Measurements from ENCODE around the gene ITPR1.

The ITPR1 gene

DNA sequence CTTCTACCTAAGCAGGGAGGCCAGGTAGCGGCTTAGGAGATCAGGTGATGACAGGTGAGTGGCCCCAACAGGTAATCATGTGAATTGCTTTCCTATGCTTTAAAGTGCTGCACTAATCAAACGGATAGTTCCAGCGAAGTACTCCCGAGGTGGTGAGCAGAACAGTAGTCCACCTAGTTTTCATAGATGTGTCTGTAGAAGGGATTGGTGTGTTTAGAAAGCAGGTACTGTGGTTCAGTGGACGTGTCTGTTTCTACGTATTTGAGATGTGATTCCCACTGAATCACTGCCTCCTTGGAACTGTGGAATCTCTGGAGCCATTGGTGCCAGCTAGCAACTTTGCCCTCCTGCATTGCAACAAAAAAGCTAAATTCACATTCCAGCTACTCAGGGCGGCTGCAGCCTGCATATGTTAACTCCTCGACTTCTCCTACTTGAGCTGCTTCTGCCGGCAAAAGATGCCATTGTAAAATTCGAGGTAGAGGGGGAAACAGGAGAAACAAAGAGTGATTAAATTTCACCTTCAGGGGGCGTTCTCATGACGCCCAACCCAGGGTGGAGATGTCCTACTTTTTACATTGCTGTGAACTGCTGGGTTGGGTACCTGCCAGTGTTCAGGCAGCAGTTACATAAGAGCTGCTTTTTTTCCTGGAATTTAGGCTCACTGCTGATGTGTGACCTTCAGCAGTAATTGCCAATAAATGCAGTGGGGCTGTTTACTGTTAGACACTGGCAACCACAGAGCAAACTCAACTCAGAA lies 227.3 kb downstream of the ITPR1 start:
- no peak for DNase-seq (ENCODE audit: low spot score)

DNA sequence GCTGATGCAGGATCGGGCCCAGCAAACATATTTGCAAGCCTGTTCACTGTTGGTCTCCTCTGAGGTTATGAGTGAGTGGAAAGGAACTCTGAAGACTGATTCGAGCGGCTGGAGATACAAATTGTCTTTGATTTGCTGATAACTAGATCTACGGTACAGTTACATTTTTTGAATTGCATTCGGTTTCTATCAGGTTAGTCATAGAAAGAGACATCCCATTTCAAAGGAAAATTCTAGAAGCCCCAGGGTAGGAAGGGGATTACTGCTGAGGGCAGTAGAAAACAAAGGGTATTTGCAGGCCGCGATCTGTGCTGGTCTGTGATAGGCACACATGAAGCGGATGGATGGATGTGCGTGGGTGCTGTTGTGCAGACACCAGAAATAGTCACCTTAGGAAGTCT lies 228.4 kb downstream of the ITPR1 start:
- no peak for DNase-seq (ENCODE audit: low spot score)

DNA sequence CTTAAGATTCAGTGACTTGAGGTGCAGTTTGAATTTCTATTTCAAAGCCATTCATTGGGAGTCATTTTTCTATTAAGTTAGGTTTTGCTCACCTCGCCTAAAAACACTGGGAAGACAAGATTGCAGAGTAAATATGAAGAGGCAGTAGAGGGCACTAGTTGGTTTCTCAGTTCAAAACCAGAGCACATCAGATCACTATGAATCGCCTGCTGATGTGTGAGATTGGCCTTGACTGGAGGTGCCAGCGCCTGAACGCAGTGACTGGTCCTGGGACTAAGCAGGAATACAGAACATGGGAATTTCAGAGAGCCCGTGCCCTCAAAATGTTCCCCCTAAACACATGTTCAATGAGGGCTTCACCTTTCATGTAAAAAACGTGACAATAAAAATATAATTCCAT lies 229.0 kb downstream of the ITPR1 start:
- DNase-seq (ENCODE audit: low spot score): no peak

DNA sequence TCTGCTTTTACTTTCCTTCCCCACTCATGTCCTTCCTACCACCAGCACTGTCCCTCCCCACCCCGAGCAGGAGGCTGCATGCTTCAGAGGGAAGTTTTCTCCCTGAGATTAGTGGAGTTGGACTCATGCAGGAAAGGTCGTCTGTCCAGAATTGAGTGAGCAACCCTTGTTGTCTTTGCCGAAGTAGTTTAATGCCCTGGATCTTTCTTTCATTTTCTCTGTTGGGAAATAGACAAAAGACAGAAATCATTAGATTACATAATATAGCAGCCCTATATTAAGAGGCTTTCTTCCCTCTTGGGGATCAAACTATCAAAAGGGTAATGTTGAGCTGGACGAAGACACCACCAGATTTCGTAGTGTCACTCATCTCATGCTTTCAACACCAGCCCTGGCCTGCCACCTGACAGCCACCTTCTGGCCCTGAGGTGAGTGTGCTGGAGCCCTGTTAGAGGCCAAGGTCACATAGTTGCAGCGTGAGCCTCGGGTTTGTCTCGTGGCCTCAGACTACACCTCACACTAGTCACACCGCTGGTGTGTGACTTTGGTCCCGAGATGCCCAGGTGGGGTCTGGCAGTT lies 231.0 kb downstream of the ITPR1 start:
- DNase-seq (ENCODE audit: low spot score): no peak

DNA sequence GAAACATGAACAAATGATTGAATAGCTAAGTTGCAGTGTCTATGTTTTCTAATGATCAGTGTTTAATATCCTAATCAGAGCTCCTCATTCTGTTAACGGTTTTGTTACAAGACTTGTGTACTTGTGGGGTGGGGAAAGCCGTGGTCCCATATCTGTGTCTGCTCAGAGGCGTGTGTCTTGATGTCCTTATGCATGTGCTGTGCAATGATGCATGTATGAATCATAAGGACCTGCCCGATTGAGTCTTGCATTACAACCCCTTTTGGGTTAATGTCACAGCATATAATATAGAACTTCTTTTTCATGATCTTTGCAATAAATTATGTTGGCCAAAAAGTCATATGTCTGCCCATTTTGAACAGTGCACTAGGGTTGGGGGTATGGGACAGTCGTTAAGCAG lies 233.4 kb downstream of the ITPR1 start:
- DNase-seq (ENCODE audit: low spot score): no peak

DNA sequence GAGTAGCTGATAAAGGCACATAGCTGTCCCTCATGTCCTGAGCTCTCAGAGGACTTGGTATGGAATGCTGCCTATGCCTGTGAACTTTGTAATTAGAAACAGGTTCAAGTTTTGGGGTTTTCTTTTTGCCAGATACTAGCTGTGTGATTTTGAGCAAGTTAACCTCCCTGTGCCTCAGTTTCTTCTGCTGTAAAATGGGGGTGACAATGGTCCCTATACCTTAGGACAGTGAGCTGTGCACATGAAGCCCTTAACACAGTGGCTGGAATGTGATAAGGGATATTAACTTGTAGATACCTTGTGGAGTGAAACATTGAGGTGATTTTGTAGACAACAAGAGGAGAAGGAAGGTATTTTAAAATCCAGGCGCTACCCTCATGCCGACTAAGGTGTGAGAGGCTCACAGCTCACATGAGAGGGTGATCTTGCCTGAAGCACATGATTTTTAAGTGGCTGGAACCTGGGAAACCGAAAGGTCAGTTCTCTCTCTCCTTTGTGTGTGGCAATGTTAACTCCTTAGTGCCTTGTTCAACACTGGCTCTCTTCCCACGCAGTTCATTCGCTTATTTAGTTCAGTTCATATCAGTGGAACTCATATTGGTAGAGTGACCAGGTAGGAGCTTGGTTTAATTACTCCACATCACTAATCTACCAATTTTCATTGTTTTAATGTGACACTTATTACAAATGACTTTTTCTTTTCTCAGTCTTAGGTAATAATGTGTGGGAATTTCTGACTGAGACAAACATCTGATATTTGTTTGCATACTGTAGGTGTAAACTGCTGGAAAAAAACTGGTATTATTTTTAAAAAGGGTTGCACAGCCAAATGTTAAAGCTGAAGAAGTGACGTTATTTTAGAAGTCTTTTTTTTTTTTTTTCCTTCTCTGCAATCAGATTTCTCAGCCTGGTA lies 236.2 kb downstream of the ITPR1 start:
- DNase-seq (ENCODE audit: low spot score): no peak

DNA sequence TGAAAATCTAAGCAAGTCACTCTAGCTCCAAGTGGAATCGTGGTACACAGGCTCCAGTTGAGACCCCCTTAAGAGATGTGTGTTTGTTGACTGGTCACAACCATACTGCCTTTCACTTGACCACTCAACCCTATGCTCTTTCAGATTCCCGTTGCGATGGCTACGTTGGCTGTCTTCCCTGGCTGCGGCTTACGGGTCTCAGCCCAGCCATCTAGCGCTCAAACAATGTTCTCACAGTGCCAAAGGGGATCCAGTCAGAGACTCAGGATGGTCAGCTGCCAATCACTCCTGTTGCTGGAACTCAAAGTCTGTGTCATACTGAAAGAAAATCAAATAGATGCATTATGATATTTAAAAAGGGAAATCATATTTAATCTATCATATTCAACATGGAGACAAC lies 237.6 kb downstream of the ITPR1 start:
- no peak for DNase-seq (ENCODE audit: low spot score)

DNA sequence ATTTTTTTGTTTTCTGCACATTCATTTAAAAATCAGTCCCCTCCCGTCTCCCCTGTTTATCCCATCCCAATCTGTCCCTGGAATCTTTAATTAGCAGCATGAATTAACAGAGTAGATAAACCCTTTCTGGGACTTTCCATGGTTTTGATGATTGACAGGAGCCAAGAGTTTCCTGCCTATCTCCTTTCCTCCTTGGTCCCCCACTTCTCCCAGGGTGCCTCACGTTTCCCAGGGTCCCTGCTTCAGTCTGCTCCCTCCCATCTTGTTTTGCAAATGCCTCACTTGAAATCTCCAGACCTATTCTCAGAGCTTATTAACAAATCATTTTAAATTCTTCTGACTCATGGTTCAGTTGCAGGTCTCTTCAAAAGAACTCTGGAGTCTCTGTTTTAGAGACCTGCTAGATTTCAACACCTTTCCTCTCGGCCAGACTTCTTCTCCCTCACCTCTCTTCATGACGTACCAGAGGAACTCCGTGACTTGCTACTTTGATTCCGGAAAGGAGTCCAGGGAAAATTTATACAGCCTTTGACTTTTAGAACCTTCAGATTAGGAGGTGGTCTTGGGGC lies 238.5 kb downstream of the ITPR1 start:
- DNase-seq (ENCODE audit: low spot score): no peak

DNA sequence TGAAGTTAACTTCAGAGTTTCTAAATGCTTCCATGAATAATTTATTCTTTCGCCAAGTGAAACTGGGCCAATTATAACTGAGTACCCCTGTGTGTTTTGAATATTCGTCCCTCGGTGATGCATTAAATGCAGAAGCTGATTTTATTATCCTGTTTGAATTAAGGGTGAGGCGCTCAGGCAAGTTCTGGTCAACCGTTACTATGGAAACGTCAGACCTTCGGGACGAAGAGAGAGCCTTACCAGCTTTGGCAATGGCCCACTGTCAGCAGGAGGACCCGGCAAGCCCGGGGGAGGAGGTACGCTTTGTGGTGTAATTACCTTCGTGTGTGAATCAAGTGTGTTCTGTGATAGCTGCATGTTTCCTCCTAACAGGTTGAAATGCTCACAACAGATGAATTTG lies 239.8 kb downstream of the ITPR1 start:
- DNase-seq (ENCODE audit: low spot score): no peak

DNA sequence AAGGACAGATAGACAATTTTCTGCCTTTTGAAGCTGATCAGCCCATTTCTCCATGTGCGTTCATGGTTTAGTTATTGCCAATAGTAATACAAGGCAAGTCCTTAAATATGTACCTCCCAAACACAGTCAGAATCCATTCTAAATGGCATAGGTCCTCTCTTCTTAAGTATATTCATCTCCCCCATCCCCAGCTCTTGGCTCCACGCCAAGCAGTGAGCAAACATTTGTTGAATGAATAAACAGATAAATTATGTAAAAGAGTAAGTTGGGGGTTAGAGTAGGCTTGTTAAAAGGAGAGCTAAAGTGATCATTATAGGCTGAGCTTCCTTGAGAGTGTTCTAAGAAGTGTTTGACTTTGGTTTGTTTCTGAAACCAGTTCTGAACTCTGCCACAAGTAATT lies 241.3 kb downstream of the ITPR1 start:
- no peak for DNase-seq (ENCODE audit: low spot score)

DNA sequence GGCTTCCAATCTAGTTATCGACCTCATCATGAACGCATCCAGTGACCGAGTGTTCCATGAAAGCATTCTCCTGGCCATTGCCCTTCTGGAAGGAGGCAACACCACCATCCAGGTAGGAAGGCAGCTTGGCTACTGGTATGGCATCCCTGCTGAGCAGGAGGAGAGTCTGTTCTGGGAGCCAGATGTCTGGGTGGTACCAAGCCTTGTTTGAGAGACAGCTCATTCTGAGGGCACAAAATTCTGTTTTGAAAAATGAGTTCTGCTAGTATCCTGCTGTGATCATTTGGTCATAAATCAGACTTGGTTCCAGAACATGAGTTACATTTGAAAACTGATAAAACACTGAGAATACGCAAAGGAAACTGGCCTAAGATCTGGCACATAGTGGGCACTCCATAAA lies 242.1 kb downstream of the ITPR1 start:
- DNase-seq (ENCODE audit: low spot score): no peak

DNA sequence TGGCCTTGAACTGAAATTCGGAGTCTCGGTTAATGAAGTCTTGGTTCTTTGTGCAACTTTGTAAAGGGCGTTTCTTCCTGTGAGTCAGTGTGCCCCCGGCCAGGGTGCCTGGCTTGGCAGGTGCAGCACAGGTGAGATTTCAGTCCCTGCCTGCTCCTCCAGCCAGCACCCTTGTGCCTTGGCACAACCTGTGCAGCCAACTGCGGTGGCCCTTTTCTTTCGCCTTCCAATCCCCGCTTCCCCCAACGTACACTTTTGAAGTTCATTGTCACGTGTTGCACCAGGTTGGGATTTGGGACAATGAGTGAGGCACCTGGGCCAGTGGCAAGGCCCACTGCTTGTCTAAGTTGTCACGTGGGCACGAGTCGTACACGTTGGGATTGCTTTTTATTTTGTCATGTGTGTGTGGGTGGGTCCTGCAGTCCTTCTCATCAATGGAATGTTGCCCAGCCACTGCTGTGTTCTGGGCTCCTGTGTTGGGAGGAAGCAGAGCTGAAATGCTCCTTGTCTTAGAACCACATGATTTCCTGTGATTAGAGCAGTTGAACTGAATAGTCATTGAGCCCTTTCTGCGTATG lies 243.2 kb downstream of the ITPR1 start:
- no peak for DNase-seq (ENCODE audit: low spot score)

DNA sequence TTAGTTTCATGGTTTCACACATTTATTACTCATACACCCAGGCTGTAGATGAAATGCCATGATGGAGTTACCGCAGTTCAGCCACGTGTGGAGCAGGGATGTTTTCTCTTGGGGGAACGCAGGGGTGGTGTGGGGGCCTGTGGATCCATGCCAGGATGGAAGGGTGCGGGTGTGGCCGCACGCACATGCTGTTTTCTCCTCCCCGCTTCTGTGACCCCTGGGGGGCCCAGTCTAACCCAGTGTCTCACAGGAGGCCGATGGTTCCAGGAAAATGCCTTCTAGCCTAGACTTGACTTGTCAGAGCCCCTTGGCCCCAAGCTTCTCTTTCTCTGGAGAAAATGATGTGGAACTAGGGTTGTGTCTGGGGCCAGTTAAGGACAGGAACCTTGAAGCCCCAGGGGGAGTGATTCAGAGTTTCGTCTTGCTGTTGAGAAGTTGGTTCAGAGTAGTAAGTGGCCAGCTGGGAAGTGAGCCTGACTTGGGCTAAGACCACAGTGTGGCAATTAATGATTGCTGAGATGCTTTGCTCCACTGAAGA lies 245.7 kb downstream of the ITPR1 start:
- DNase-seq (ENCODE audit: low spot score): no peak

DNA sequence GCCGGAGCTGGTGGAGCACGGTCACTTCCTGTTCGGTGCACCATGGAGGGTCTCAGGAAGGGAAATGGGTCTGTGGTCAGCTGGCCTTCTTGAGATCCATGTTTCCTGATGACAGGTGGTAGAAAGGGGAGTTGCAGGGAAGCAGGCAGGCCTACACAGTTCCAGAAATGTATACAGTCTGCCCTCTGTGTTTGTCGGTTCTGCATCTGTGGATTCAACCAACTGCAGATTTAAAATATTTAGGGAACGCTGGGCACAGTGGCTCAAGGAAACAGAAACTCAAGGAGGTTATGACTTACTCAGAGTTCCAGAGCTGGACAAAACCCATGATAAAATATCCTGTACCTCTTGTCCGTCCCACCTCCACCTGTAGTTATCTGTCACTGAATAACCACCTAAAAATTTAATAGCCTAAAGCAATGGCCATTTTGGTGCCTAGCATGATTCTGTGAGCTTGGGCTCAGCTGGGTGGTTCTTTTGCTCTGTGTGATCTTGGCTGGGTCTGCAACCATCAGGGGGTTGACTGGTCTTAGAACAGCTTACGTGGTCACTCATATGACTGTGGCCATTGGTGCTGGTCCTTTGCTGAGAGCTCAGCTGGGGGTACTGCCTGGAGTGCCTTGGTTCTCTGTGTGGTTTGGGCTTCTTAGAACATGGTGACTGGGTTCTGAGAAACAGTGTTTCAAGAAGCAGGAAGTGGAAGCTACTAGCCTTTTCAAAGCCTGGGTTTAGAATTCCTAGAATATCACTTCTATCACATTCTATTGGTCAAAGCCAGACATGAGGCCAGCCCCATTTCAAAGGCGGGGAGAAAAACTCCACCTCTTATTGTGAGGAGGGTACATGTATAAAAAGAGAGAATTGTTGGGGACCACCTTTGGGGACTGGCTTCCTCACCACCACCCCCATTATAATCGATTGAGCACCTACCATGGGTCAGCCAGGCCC lies 246.4 kb downstream of the ITPR1 start:
- DNase-seq (ENCODE audit: low spot score): no peak

DNA sequence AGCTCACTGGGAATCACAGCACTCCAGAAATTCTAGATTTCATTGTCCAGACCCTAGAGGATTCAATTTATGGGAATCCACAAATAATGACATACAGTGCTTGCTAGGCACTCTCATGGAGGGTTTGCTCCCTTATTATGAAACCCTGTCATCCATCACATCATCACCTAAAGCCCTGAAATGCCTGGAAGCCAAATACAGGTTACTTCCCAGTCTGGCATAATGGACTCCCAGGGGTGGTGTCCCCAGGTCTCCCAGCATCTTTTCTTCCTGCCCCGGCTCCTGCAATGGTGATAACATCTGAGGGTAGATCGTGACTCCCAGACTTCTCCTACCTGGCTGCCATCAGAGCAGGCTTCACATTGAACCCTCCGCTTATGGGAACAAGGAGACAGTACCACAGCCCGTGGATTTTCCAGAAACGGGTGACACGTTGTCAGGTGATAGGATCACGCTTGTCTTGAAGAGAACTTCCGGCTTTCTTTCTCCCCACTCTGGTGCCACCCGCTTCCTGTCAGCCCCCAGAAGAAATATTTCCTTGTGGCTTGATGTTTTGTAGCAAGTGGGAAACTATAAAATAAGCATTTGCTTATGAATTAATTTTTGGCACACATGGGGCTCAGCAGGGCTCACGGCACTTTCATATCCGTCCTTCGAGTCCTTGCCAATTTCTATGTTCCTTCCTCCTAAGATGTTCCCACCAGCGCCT lies 247.4 kb downstream of the ITPR1 start:
- no peak for DNase-seq (ENCODE audit: low spot score)

DNA sequence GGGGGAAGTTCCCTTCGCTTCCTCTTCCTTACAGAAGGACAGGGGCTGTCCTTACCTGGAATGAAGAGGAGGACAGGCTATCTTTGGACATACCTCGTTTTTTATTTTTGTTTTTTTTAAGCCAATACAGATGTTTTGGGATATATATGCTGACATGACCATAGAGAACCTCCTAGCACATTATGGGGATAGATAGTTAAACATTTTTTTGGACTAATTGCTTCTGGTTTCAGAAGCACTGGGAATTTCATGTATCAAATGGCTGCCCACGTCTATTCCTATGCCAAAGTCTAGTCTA lies 247.9 kb downstream of the ITPR1 start:
- no peak for DNase-seq (ENCODE audit: low spot score)

DNA sequence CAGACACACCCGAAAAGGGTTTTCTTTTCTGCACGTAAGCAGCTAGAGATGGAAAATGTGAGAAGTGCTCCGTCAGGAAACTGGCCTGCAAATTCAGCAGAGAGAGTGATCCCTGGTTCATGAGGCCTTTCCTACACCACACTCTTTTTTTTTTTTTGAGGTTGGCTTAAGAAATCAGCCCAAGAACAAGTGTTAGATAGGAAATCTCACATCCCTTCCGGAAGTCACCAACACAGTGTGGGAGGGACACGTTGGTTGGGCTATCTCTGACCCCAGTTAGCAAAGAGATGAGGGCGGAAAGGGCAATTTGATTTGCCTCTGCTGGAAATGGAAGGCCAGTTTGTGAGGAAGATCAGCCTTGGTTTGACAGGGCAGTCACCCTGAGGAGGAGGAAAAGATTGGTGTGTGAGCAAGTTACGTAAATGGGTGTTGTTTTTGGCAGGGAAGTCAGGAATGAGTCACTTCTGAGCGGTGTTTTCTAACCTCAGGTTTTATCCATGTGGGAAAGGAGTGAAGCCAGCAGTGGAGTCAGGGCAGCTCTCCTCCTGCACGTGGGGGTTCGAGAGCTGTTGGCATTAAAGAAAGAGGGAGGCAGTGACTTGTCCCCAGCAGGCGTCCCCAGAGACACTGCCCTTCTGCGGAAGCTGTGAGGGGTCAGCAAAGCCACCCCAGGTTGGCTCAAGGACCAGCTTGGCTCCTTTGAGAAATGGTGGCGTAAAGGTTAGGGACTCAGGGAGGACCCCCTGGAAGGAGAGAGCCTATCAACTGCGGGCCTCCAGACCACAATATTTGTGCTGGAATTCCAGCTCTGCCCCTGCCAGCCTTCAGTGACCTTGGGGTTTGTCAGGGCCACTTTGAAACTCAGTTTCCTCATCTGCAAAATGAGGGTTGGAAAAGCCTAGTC lies 248.5 kb downstream of the ITPR1 start:
- DNase-seq (ENCODE audit: low spot score): no peak

DNA sequence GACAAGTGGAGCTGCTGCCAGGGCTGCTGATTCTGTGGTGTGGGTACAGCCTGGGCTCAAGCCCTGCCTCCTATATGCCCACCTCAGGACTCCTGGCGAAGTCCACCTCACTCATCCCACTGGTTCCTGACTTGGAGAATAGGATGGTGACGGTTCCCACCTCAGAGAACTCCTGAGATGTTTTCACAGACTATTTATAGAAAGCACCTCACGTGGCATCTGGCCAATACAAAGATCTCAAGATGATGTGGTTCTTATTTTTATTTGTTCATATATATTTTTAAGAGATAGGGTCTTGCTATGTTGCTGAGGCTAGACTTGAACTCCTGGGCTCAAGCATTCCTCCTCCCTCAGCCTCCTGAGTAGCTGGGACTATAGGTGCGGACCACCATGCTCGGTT lies 249.2 kb downstream of the ITPR1 start:
- no peak for DNase-seq (ENCODE audit: low spot score)

DNA sequence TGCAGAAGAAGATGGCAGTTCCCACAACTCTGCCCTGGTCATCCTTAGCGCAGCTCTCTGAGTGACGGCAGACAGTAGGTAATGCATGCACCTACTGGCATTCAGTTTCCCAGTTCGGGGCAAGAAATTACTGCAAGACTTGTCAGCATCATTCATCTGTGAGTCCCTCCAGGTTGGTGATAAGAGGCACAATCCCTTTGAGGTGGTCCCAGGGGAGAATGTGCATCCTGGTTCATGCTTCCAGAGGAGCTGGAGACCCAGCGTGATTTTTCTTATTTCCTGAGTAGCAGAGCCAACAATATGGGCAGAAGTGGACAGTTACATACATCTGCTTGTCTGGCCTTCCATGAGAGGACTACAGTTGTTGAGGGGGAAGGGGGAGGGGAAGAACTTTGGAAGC lies 250.2 kb downstream of the ITPR1 start:
- DNase-seq (ENCODE audit: low spot score): no peak
